GM12878 (cell line): ENCODE results near the gene PUDP. TPM values are rescaled to one million over a fixed set of nuclear protein-coding genes. Genes with fewer than 3 reads are reported as not detected.

Experiments used
- ATAC-seq: fragments of 200-7000 bp; cut with Tn5 transposase; 3 replicates; pipeline ENCODE4 v1.9.1; 2020; ENCODE audit warnings: mild to moderate bottlenecking, moderate library complexity
- BruUV-seq: library from RNA; stranded (reverse); fragments of 400-500 nt; replicated peaks from 2 replicates; lab custom pipeline; 2021; lab: Mats Ljungman, UMichigan
- CTCF ChIA-PET: fragments of 300-600 bp; sonication (Branson Sonifier 250); formaldehyde crosslinking; extraction: SDS; loops from one replicate; lab custom pipeline; 2021; ENCODE audit warnings: inconsistent platforms; lab: Yijun Ruan, JAX
- POLR2A ChIA-PET: fragments of 350-600 bp; formaldehyde crosslinking; extraction: SDS; loops from one replicate; lab custom pipeline; 2021; ENCODE audit warnings: inconsistent platforms; lab: Charles Lee
- RAD21 ChIA-PET: fragments of 300-600 bp; sonication (Branson Sonifier 250); formaldehyde crosslinking; loops from one replicate; lab custom pipeline; 2023; ENCODE audit warnings: antibody characterized with exemption; ENCODE audit not compliant: unreplicated experiment; lab: Charles Lee
- SMC1A ChIA-PET: fragments of 300-600 bp; sonication (Branson Sonifier 250); formaldehyde crosslinking; loops from one replicate; lab custom pipeline; 2023; ENCODE audit not compliant: unreplicated experiment, uncharacterized antibody; lab: Charles Lee
- DNase-seq: peaks from one replicate; pipeline ENCODE4 v3.0.0-alpha.2; 2011; ENCODE audit warnings: low read depth, low spot score
- FAIRE-seq: peaks from 3 replicates; lab custom pipeline; 2011; peaks lifted over from hg19 to GRCh38; lab: Jason Lieb, UNC
- H2AFZ ChIP-seq: 2 replicates; pipeline ENCODE4 v1.6.0; 2011; ENCODE audit warnings: low read depth, low read length, control low read depth; ENCODE audit not compliant: control insufficient read depth
- H3K27ac ChIP-seq: 2 replicates; pipeline ENCODE4 v1.5.1; 2011; ENCODE audit warnings: control low read depth; ENCODE audit not compliant: control insufficient read depth, insufficient read depth
- H3K27me3 ChIP-seq, 2 experiments: replicated peaks in 1 of 2; 2 replicates each; pipeline versions ENCODE4 v1.6.0 to v1.6.1; 2011; ENCODE audit warnings: low read length in 1 of 2; ENCODE audit not compliant: control insufficient read depth in 2 of 2, insufficient read depth in 2 of 2
- H3K36me3 ChIP-seq, 2 experiments: 2 replicates each; pipeline ENCODE4 v1.5.1; 2011; ENCODE audit warnings: low read length in 1 of 2; ENCODE audit not compliant: control insufficient read depth in 2 of 2, insufficient read depth in 2 of 2
- H3K4me1 ChIP-seq: 2 replicates; pipeline ENCODE4 v1.6.1; 2011; ENCODE audit warnings: mild to moderate bottlenecking, low read length, moderate library complexity, mixed read lengths; ENCODE audit not compliant: control insufficient read depth, insufficient read depth
- H3K4me2 ChIP-seq: 2 replicates; pipeline ENCODE4 v1.6.0; 2011; ENCODE audit warnings: control low read depth; ENCODE audit not compliant: control insufficient read depth, insufficient read depth
- H3K4me3 ChIP-seq: fragments of 200-600 bp; sonication (generic); 2 replicates; pipeline ENCODE4 v1.5.1; 2016
- H3K79me2 ChIP-seq: 2 replicates; pipeline ENCODE4 v1.6.0; 2011; ENCODE audit warnings: low read length; ENCODE audit not compliant: control insufficient read depth, insufficient read depth
- H3K9ac ChIP-seq: 2 replicates; pipeline ENCODE4 v1.8.0; 2011; ENCODE audit warnings: low read length, control low read depth, mixed read lengths; ENCODE audit not compliant: control insufficient read depth, insufficient read depth
- H3K9me3 ChIP-seq: replicated peaks from 3 replicates; pipeline ENCODE4 v1.5.1; 2011; ENCODE audit warnings: mild to moderate bottlenecking, low read length; ENCODE audit not compliant: control insufficient read depth, insufficient read depth
- H4K20me1 ChIP-seq: 2 replicates; pipeline ENCODE4 v1.6.0; 2011; ENCODE audit not compliant: control insufficient read depth, insufficient read depth
- BMI1 ChIP-seq: fragments of 450-650 bp; IDR thresholded peaks from 2 replicates; pipeline ENCODE4 v1.6.1; 2016; ENCODE audit warnings: mild to moderate bottlenecking, moderate library complexity, borderline replicate concordance
- EGR1 ChIP-seq, 2 experiments: IDR thresholded peaks; 1 replicate in 1 of 2; 2 replicates in 1 of 2; pipeline ENCODE4 v1.6.1; 2011 to 2012; ENCODE audit warnings: low read depth in 2 of 2, low read length in 2 of 2, borderline replicate concordance in 1 of 2, mild to moderate bottlenecking in 1 of 2, moderate library complexity in 1 of 2
- EP300 ChIP-seq, 2 experiments: fragments of 150-350 bp in 1 of 2; IDR thresholded peaks; 2 replicates each; pipeline ENCODE4 v1.6.1; 2011 to 2012; ENCODE audit warnings: low read depth in 2 of 2, low read length in 2 of 2, borderline replicate concordance in 1 of 2, improper control_type of control experiment in 1 of 2, inconsistent platforms in 1 of 2; ENCODE audit not compliant: control insufficient read depth in 1 of 2
- FOXK2 ChIP-seq: fragments of 450-650 bp; IDR thresholded peaks from 2 replicates; pipeline ENCODE4 v1.6.1; 2017; ENCODE audit warnings: mild to moderate bottlenecking, moderate library complexity
- GATAD2B ChIP-seq: fragments of 450-650 bp; conservative IDR thresholded peaks from 2 replicates; pipeline ENCODE4 v1.6.1; 2017; ENCODE audit warnings: low read depth, mild to moderate bottlenecking, moderate library complexity
- HDAC2 ChIP-seq: fragments of 200-600 bp; sonication (generic); IDR thresholded peaks from 2 replicates; pipeline ENCODE4 v1.6.1; 2017
- HDGF ChIP-seq: fragments of 450-650 bp; IDR thresholded peaks from 2 replicates; pipeline ENCODE4 v1.6.1; 2016; ENCODE audit warnings: antibody characterized with exemption
- KLF5 ChIP-seq: fragments of 450-650 bp; IDR thresholded peaks from 2 replicates; pipeline ENCODE4 v1.6.1; 2014; ENCODE audit warnings: mild to moderate bottlenecking; ENCODE audit not compliant: partially characterized antibody
- LARP7 ChIP-seq: fragments of 450-650 bp; IDR thresholded peaks from 2 replicates; pipeline ENCODE4 v1.6.1; 2017; ENCODE audit warnings: mild to moderate bottlenecking
- NR2C1 ChIP-seq: fragments of 450-650 bp; IDR thresholded peaks from 2 replicates; pipeline ENCODE4 v1.6.1; 2017; ENCODE audit warnings: antibody characterized with exemption, mild to moderate bottlenecking, moderate library complexity
- PAX8 ChIP-seq: fragments of 450-650 bp; IDR thresholded peaks from 2 replicates; pipeline ENCODE4 v1.6.1; 2017; ENCODE audit warnings: mild to moderate bottlenecking, moderate library complexity
- POLR2AphosphoS5 ChIP-seq: IDR thresholded peaks from 2 replicates; pipeline ENCODE4 v1.6.1; 2011; ENCODE audit warnings: mild to moderate bottlenecking, low read length, inconsistent platforms
- RB1 ChIP-seq: fragments of 450-650 bp; formaldehyde crosslinking; IDR thresholded peaks from 2 replicates; pipeline ENCODE4 v1.6.1; 2017; ENCODE audit warnings: mild to moderate bottlenecking, borderline replicate concordance
- RUNX3 ChIP-seq: IDR thresholded peaks from 2 replicates; pipeline ENCODE4 v1.6.1; 2012; ENCODE audit warnings: low read length, inconsistent platforms
- SMAD5 ChIP-seq: IDR thresholded peaks from 2 replicates; pipeline ENCODE4 v1.6.1; 2016; ENCODE audit warnings: antibody characterized with exemption, low read depth
- SRF ChIP-seq, 2 experiments: IDR thresholded peaks; 2 replicates each; pipeline ENCODE4 v1.6.1; 2011; ENCODE audit warnings: low read depth in 2 of 2, low read length in 2 of 2, mild to moderate bottlenecking in 1 of 2, moderate library complexity in 1 of 2
- TARDBP ChIP-seq: IDR thresholded peaks from 2 replicates; pipeline ENCODE4 v1.6.1; 2016; ENCODE audit warnings: borderline replicate concordance
- TCF12 ChIP-seq: IDR thresholded peaks from 2 replicates; pipeline ENCODE4 v1.6.1; 2011; ENCODE audit warnings: low read depth, mild to moderate bottlenecking, low read length
- WGBS: methylation state at CpG from one replicate; pipeline ENCODE4 v1.1.6; 2016; ENCODE audit warnings: low lambda C conversion rate; ENCODE audit not compliant: insufficient replicate concordance, insufficient coverage; ENCODE audit errors: missing lambda C conversion rate; 5-methylcytosine and 5-hydroxymethylcytosine counted together
- in situ Hi-C: fragments of 300-500 bp; cut with MboI; formaldehyde crosslinking; loops from 9 replicates; pipeline ENCODE4 v1.14.3; 2018; ENCODE audit warnings: mixed read lengths
- intact Hi-C: fragments of 100-400 bp; cut with micrococcal nuclease; formaldehyde crosslinking; loops from one replicate; pipeline ENCODE4 v1.14.2; 2022; ENCODE audit not compliant: unreplicated experiment
- polyA plus RNA-seq, 11 experiments: library from polyadenylated mRNA; depleted of rRNA in 4 of 11; unstranded in 6 of 11; stranded (reverse) in 5 of 11; fragments of >200 nt; fragmentation: Nextera tagmentation in 4 of 11; fragmentation: Illumina TruSeq in 1 of 11; extraction: Ambion mirVana in 4 of 11; extraction: Trizol in 1 of 11; gene quantifications; 1 replicate in 1 of 11; 2 replicates in 10 of 11; pipeline versions ENCODE4 v1.2.1 to v1.2.3, GENCODE V29; 2011 to 2016; ENCODE audit warnings: inconsistent platforms in 2 of 11, missing spikeins in 2 of 11, low read depth in 1 of 11
- total RNA-seq, 4 experiments: library from RNA; depleted of rRNA in 3 of 4; stranded (reverse); fragments of >200 nt in 3 of 4; fragmentation: Illumina TruSeq in 1 of 4; extraction: Trizol in 1 of 4; gene quantifications; 2 replicates each; pipeline versions ENCODE4 v1.2.1 to v1.2.3, GENCODE V29; 2013 to 2021
- TF ChIP-seq, protein P1 (sequence below): IDR thresholded peaks from 2 replicates; pipeline ENCODE4 v1.6.1; 2012; ENCODE audit warnings: low read depth, low read length, improper control_type of control experiment
- TF ChIP-seq, protein P2 (sequence below): fragments of 450-650 bp; IDR thresholded peaks from 2 replicates; pipeline ENCODE4 v1.6.1; 2014; ENCODE audit warnings: mild to moderate bottlenecking

PUDP gene
- total and polyA plus RNA-seq, 10 of the 15 experiments (the other 5 are each of a cell fraction or from before 2014, with no cell fraction given): 30.8 to 83.5 (median 61.7) TPM

DNA sequence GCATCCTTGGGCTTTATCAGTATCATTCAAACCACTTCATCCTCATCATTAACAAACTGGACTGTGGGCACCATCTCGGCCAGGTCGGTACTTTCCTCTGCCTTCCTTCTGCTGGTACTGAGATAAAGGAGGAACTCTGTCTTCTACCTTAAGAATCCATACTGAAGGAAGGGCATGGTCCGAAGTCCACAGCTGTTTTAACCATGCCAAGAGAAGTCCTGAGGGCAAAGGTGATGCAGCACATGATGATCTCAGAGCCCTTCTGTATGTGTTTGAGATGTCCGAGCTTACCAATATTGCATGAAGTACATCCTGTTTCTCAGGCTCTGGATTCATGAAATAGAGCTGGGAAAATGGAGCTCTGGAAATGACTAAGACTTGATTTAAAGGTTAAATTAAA is 126.0 kb downstream of the PUDP start:
- DNase-seq (no peak), ATAC-seq (no peak), FAIRE-seq (no peak)
- in situ Hi-C loops (no loop called here), intact Hi-C loops (no loop called here)
- Histone ChIP-seq H3K4me3 (no peak overlapping the region), H3K9me3 (no peaks in the 10 kb centered on the region), H3K36me3 (no peaks in the 10 kb centered on the region), H3K79me2 (no peaks in the 10 kb centered on the region), H3K9ac (no peak overlapping the region), H3K4me1 (no peaks in the 10 kb centered on the region), H2AFZ (no peak overlapping the region), H4K20me1 (no peaks in the 10 kb centered on the region), H3K27ac (no peak overlapping the region), H3K4me2 (no peak overlapping the region), H3K27me3 (no peaks in the 10 kb centered on the region)
- SMC1A ChIA-PET: interaction anchor here (0.6 kb wide), 1 partner anchor 374 kb away, joined by 3 read pairs; no protein-coding TSS in a partner anchor
- no TSS peak for BruUV-seq
- POLR2A ChIA-PET: no interaction called here
- RAD21 ChIA-PET: no interaction called here
- CTCF ChIA-PET: no interaction called here
- TF ChIP-seq BMI1 (no peak), TARDBP (no peak), LARP7 (no peak)
- 87% methylated on average over 4 of the region's 4 CpGs for WGBS

DNA sequence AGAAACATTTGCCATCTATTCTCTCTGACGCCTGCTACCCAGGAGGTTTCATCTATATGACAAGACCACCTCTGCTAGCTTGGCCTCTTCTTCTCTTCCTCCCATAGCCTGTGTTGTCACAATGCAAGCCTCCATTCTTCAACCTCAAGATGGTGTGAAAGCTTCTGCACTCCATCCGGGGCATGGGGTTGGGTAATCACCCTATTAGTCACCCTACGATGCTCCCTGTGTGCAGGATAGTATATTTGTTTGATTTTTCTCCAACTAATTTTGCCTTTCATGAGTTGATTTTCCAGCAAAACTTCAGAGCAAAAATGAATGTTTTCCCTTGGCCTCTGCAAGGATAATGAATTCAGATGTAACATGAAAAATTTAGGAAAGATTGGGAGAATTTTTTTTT is 128.4 kb downstream of the PUDP start:
- ChIA-PET CTCF (no interaction called here), RAD21 (no interaction called here), POLR2A (no interaction called here), SMC1A (interaction anchor here (0.8 kb wide), 1 partner anchor 260 kb away, joined by 3 read pairs; no protein-coding TSS in a partner anchor)
- FAIRE-seq (no peak), DNase-seq (no peak), ATAC-seq (no peak)
- Histone ChIP-seq H3K4me2 (no peak overlapping the region), H3K79me2 (no peaks in the 10 kb centered on the region), H3K9ac (no peak overlapping the region), H3K4me1 (no peaks in the 10 kb centered on the region), H2AFZ (no peak overlapping the region), H3K9me3 (no peaks in the 10 kb centered on the region), H3K4me3 (no peak overlapping the region), H4K20me1 (no peaks in the 10 kb centered on the region), H3K36me3 (no peaks in the 10 kb centered on the region), H3K27ac (no peak overlapping the region), H3K27me3 (no peaks in the 10 kb centered on the region)
- in situ Hi-C loops (no loop called here), intact Hi-C loops (no loop called here)
- 91% methylated on average over 3 of the region's 3 CpGs for WGBS
- no TSS peak for BruUV-seq
- no peak for TF ChIP-seq TCF12
- no peak for TF ChIP-seq GATAD2B
- TF ChIP-seq HDGF: no peak
- no peak for TF ChIP-seq PAX8
- no peak for TF ChIP-seq POLR2AphosphoS5
- no peak for TF ChIP-seq EP300 (IDR thresholded peaks at IDR 0.05; ENCODE audit: borderline replicate concordance in 1 of 2, control insufficient read depth in 1 of 2, low read depth in 2 of 2, low read length in 2 of 2)
- no peak for TF ChIP-seq RB1
- TF ChIP-seq, protein P1, sequence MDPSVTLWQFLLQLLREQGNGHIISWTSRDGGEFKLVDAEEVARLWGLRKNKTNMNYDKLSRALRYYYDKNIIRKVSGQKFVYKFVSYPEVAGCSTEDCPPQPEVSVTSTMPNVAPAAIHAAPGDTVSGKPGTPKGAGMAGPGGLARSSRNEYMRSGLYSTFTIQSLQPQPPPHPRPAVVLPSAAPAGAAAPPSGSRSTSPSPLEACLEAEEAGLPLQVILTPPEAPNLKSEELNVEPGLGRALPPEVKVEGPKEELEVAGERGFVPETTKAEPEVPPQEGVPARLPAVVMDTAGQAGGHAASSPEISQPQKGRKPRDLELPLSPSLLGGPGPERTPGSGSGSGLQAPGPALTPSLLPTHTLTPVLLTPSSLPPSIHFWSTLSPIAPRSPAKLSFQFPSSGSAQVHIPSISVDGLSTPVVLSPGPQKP: no peak
- TF ChIP-seq FOXK2: no peak
- no peak for TF ChIP-seq NR2C1
- TF ChIP-seq, protein P2, sequence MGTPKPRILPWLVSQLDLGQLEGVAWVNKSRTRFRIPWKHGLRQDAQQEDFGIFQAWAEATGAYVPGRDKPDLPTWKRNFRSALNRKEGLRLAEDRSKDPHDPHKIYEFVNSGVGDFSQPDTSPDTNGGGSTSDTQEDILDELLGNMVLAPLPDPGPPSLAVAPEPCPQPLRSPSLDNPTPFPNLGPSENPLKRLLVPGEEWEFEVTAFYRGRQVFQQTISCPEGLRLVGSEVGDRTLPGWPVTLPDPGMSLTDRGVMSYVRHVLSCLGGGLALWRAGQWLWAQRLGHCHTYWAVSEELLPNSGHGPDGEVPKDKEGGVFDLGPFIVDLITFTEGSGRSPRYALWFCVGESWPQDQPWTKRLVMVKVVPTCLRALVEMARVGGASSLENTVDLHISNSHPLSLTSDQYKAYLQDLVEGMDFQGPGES: no peak
- no peak for TF ChIP-seq SMAD5
- no peak for TF ChIP-seq HDAC2
- TF ChIP-seq RUNX3: no peak
- TF ChIP-seq EGR1 (IDR thresholded peaks at IDR 0.05; ENCODE audit: borderline replicate concordance in 1 of 2, low read depth in 2 of 2, low read length in 2 of 2): no peak
- TF ChIP-seq KLF5: no peak
- no peak for TF ChIP-seq SRF (IDR thresholded peaks at IDR 0.05; ENCODE audit: low read depth in 2 of 2, low read length in 2 of 2)
